WERI-Rb-1 (cell line): ENCODE results near the gene IPO4.
A peak's percentile ranks its signal among the peaks of the same experiment; 100 is the strongest.

Source experiments
- DNase-seq: peaks from one replicate; pipeline ENCODE4 v3.0.0-alpha.2; 2020
- H3K27ac ChIP-seq: fragments of 250-450 bp; sonication (Bioruptor Pico); 2 replicates; pipeline ENCODE4 v1.5.1; 2020; ENCODE audit warnings: mild to moderate bottlenecking, moderate library complexity
- H3K27me3 ChIP-seq: fragments of 250-450 bp; sonication (Bioruptor Pico); 2 replicates; pipeline ENCODE4 v1.5.1; 2021; ENCODE audit warnings: mild to moderate bottlenecking, low read depth, moderate library complexity; ENCODE audit not compliant: insufficient read depth, severe bottlenecking
- H3K36me3 ChIP-seq: fragments of 250-450 bp; sonication (Bioruptor Pico); 2 replicates; pipeline ENCODE4 v1.5.1; 2020; ENCODE audit warnings: mild to moderate bottlenecking, moderate library complexity
- H3K4me3 ChIP-seq: 2 replicates; pipeline ENCODE4 v1.5.1; 2011; ENCODE audit warnings: low read depth, mild to moderate bottlenecking, control low read depth, low read length
- H3K9me3 ChIP-seq: fragments of 250-450 bp; sonication (Bioruptor Pico); 2 replicates; pipeline ENCODE4 v1.5.1; 2021; ENCODE audit warnings: mild to moderate bottlenecking, moderate library complexity; ENCODE audit not compliant: severe bottlenecking
- CTCF ChIP-seq: IDR thresholded peaks from 2 replicates; pipeline ENCODE4 v1.5.1; 2011; ENCODE audit warnings: low read depth, mild to moderate bottlenecking, control low read depth, inconsistent platforms, low read length

The IPO4 gene

GRCh38 chr14:24135834-24136683, 52.6 kb downstream of the IPO4 start, which contains the start of gene PSME1:
Gene PSME1 (plus strand): TSS chr14:24136194. CDS start chr14:24136263, 69 bp downstream.
- Histone ChIP-seq H3K36me3 (peaks cover 28% of the 10 kb centered on the region), H3K27ac (peak within 1 kb of the TSS; percentile 76), H3K9me3 (no peaks in the 10 kb centered on the region), H3K27me3 (no peaks in the 10 kb centered on the region), H3K4me3 (peak within 1 kb of the TSS; percentile 74)
- peak; percentile 95 for DNase-seq
- no peak for TF ChIP-seq CTCF

DNA sequence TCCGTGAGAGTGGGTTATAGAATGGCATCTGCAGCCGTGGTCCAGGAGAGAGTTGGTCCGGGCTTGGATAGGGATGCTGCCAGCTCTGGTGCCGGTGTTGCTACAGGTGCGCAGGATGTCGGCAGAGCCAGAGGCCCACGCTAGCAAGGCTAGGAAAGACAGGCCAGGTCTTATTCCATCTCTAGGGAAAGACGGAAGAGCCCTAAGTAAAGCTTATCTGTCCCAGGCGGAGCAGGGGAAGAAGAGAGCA, 53.1 kb downstream of the IPO4 start:
- peak overlapping the region; percentile 76 for H3K27ac ChIP-seq
- no peak for DNase-seq

GRCh38 chr14:24133735-24134134, 54.9 kb downstream of the IPO4 start:
- Histone ChIP-seq H3K36me3 (peaks cover 14% of the 10 kb centered on the region), H3K27me3 (no peaks in the 10 kb centered on the region), H3K9me3 (no peaks in the 10 kb centered on the region), H3K27ac (no peak overlapping the region), H3K4me3 (no peak overlapping the region)
- no peak for DNase-seq
- no peak for TF ChIP-seq CTCF

More for the DNA sequence above, 53.1 kb downstream of the IPO4 start:
- no peak for TF ChIP-seq CTCF
- Histone ChIP-seq H3K4me3 (peak overlapping the region; percentile 44), H3K27me3 (no peaks in the 10 kb centered on the region), H3K36me3 (peaks cover 26% of the 10 kb centered on the region), H3K9me3 (no peaks in the 10 kb centered on the region)

DNA sequence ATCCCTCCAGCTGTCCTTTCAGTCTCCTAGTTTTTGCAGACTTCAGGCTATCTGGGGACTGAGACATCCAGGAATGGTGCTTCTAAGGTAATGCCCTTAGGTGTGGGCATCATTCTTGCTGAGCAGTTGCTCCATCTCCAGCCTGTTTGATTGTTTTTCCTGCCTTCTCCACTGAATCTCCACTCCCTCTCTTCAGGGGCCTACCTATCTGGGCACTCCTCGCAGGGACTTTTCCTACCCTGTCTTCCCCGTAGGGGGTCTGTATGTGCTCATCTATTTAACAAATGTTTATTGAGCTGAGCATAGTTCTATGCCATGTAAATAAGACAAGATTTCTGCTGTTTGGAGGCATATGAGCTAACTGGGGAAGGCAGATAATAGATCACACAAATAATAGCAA, 55.6 kb downstream of the IPO4 start:
- TF ChIP-seq CTCF = no peak
- no peaks in the 10 kb centered on the region for H3K9me3 ChIP-seq
- no peaks in the 10 kb centered on the region for H3K27me3 ChIP-seq
- no peak overlapping the region for H3K27ac ChIP-seq
- H3K4me3 ChIP-seq = no peak overlapping the region
- no peak for DNase-seq
- H3K36me3 ChIP-seq = peaks cover 6% of the 10 kb centered on the region

DNA sequence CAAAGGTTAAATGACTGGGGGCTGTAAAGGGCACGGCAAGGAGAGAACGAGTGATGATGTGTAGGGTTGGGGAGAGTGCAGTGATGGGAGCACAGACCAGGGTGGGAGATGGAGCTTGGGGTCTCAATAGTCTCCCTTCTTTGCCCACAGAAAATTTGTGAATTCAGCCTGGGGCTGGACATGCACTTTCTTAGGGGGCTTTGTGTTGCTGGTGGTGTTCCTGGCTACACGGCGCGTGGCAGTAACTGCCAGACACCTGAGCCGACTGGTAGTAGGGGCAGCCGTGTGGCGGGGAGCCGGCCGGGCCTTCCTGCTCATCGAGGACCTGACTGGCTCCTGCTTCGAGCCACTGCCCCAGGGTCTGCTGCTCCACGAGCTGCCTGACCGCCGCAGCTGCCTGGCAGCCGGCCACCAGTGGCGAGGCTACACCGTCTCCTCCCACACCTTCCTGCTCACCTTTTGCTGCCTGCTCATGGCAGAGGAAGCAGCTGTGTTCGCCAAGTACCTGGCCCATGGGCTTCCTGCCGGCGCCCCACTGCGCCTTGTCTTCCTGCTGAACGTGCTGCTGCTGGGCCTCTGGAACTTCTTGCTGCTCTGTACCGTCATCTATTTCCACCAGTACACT, 56.4 kb downstream of the IPO4 start:
- no peak for TF ChIP-seq CTCF
- Histone ChIP-seq H3K27me3 (no peaks in the 10 kb centered on the region), H3K36me3 (no peaks in the 10 kb centered on the region), H3K4me3 (no peak overlapping the region), H3K9me3 (no peaks in the 10 kb centered on the region), H3K27ac (no peak overlapping the region)
- DNase-seq = no peak
